ENCODE results near the gene PCDHGB7. TPM values are rescaled to one million over a fixed set of nuclear protein-coding genes. Genes with fewer than 3 reads are reported as not detected.

PCDHGB7 gene
- total RNA-seq, 1 experiment from 2014 or later: 0.54 TPM

DNA sequence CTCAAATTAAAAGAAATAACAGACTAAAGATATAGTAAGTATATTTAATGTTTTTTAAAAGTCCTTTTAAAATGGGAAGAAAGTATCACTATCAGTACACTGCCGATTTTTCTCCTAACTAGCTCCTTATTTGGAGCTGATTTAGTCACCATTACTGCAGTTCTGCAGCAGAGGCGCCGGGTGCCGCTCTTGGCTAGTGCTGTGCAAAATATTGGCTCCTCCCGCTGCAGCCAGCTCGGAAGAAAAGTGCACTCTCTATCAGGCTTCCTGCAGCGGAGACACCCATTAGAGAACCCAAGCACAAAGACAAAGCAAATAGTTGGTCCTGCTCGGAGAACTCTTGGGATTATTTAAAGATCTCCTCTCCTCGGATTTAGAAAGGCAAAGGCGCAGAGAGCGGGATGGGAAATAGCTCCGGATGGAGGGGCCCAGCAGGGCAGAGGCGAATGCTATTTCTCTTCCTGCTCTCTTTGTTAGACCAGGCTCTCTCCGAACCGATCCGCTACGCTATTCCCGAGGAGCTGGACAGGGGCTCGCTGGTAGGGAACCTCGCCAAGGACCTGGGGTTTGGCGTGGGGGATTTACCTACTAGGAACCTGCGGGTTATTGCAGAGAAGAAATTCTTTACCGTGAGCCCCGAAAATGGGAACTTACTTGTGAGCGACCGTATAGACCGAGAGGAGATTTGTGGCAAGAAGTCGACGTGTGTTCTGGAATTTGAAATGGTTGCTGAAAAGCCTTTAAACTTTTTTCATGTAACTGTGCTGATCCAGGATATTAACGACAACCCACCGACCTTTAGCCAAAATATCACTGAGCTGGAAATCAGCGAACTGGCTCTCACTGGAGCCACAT, 47.3 kb upstream of the PCDHGB7 start, which contains the start of gene PCDHGB3:
Gene PCDHGB3 (plus strand): TSS at position 249 of the 855 bp plus-strand sequence. CDS start 153 bp downstream, at position 402.
- Histone ChIP-seq H3K4me1 (ENCODE audit: control insufficient read depth in 1 of 2, insufficient read depth in 2 of 2, low read length in 2 of 2) (no peaks in the 10 kb centered on the region), H3K27me3 (ENCODE audit: insufficient read depth, low read length) (no peaks in the 10 kb centered on the region), H3K36me3 (ENCODE audit: control insufficient read depth in 1 of 2, insufficient read depth in 2 of 2, low read length in 2 of 2) (no peaks in the 10 kb centered on the region), H3K9me2 (ENCODE audit: insufficient read depth) (no peaks in the 10 kb centered on the region), H3K9me3 (ENCODE audit: control insufficient read depth in 1 of 2, insufficient read depth in 1 of 2, low read depth in 1 of 2, low read length in 2 of 2) (peaks cover 0 to 12% of the 10 kb centered on the region in 2 experiments; a peak in 2 of 4 replicates), H3K4me3 (replicated peaks in 1 of 2; ENCODE audit: low read depth in 1 of 2, low read length in 2 of 2) (no peak within 1 kb of the TSS), H4K20me1 (ENCODE audit: insufficient read depth) (no peaks in the 10 kb centered on the region), H2AFZ (ENCODE audit: low read depth, low read length, poor library complexity, severe bottlenecking) (no peak within 1 kb of the TSS), H3K27ac (ENCODE audit: low read depth, low read length) (no peak within 1 kb of the TSS), H3K4me2 (ENCODE audit: low read length) (no peak within 1 kb of the TSS), H3K79me2 (ENCODE audit: insufficient read depth, low read length) (no peaks in the 10 kb centered on the region), H3K9ac (ENCODE audit: low read length) (no peak within 1 kb of the TSS)
- POLR2A ChIA-PET: no interaction called here
- no TSS peak for BruUV-seq (replicated peaks)
- TF ChIP-seq POLR2A (IDR thresholded peaks at IDR 0.05; ENCODE audit: borderline replicate concordance, extremely low read depth, insufficient read depth, insufficient read length): no peak
- 0 out of 2 replicates have a peak, but pooled peaks have one; percentile 10 for TF ChIP-seq RAD21 (IDR thresholded peaks at IDR 0.05; ENCODE audit: low read depth)
- CTCF ChIA-PET: interaction anchor here (1.1 to 1.4 kb wide), 2 partner anchors 188 to 194 kb away, joined by 3 to 6 read pairs; no protein-coding TSS in a partner anchor
- no peak for DNase-seq (ENCODE audit: low read depth, low spot score)
- RAD21 ChIA-PET (ENCODE audit: low non-redundant PET in 1 of 2, low total read pairs in 2 of 2, uncharacterized antibody in 2 of 2, unreplicated experiment in 2 of 2): interaction anchor here in 1 of 2 experiments (0.6 kb wide), 1 partner anchor 266 kb away, joined by 3 read pairs; no protein-coding TSS in a partner anchor
- ATAC-seq: no peak
- intact Hi-C loops (cut with micrococcal nuclease): no loop called here

DNA sequence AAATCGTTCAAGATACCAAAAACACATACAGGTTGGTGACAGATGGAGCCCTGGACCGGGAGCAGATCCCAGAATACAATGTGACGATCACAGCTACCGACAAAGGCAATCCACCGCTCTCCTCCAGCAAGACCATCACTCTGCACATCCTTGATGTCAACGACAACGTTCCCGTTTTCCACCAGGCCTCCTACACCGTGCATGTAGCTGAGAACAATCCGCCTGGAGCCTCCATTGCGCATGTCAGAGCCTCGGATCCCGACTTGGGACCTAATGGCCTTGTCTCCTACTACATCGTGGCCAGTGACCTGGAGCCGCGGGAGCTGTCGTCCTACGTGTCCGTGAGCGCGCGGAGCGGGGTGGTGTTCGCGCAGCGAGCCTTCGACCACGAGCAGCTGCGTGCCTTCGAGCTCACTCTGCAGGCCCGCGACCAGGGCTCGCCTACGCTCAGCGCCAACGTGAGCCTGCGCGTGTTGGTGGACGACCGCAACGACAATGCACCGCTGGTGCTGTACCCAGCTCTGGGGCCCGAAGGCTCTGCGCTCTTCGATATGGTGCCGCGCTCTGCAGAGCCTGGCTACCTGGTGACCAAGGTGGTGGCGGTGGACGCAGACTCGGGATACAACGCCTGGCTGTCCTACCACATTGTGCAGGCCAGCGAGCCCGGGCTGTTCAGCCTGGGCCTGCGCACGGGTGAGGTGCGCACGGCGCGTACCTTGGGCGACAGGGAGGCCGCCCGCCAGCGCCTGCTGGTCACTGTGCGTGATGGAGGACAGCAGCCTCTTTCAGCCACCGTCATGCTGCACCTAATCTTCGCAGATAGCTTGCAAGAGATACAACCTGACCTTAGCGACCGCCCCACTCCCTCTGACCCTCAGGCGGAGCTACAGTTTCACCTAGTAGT, 45.7 kb upstream of the PCDHGB7 start:
- no peak for ATAC-seq
- H3K4me2 ChIP-seq (ENCODE audit: low read length): no peak overlapping the region
- H3K27me3 ChIP-seq (ENCODE audit: insufficient read depth, low read length): no peaks in the 10 kb centered on the region
- no peaks in the 10 kb centered on the region for H3K79me2 ChIP-seq (ENCODE audit: insufficient read depth, low read length)
- no peak for DNase-seq (ENCODE audit: low read depth, low spot score)
- BruUV-seq (replicated peaks): no TSS peak
- no peak for TF ChIP-seq JUND (IDR thresholded peaks at IDR 0.05)
- TF ChIP-seq POLR2AphosphoS5 (IDR thresholded peaks at IDR 0.05; ENCODE audit: low read depth, low read length): no peak
- no peak for TF ChIP-seq EZH2phosphoT487 (IDR thresholded peaks at IDR 0.05; ENCODE audit: borderline replicate concordance)
- no peak for TF ChIP-seq ATF3 (IDR thresholded peaks at IDR 0.05)
- TF ChIP-seq SP1 (IDR thresholded peaks at IDR 0.05; ENCODE audit: low read depth): no peak
- no peak for TF ChIP-seq YY1 (IDR thresholded peaks at IDR 0.05; ENCODE audit: extremely low read depth, insufficient replicate concordance, low read depth, low read length)
- TF ChIP-seq EZH2 (IDR thresholded peaks at IDR 0.05): no peak
- H3K4me1 ChIP-seq (ENCODE audit: control insufficient read depth in 1 of 2, insufficient read depth in 2 of 2, low read length in 2 of 2): no peaks in the 10 kb centered on the region
- H3K9me2 ChIP-seq (ENCODE audit: insufficient read depth): no peaks in the 10 kb centered on the region
- ChIA-PET CTCF (no interaction called here), POLR2A (no interaction called here), RAD21 (ENCODE audit: low non-redundant PET in 1 of 2, low total read pairs in 2 of 2, uncharacterized antibody in 2 of 2, unreplicated experiment in 2 of 2) (no interaction called here)
- no peaks in the 10 kb centered on the region for H3K36me3 ChIP-seq (ENCODE audit: control insufficient read depth in 1 of 2, insufficient read depth in 2 of 2, low read length in 2 of 2)
- no peaks in the 10 kb centered on the region for H4K20me1 ChIP-seq (ENCODE audit: insufficient read depth)
- H2AFZ ChIP-seq (ENCODE audit: low read depth, low read length, poor library complexity, severe bottlenecking): no peak overlapping the region
- H3K9ac ChIP-seq (ENCODE audit: low read length): no peak overlapping the region
- H3K27ac ChIP-seq (ENCODE audit: low read depth, low read length): no peak overlapping the region
- no peak overlapping the region for H3K4me3 ChIP-seq (replicated peaks in 1 of 2; ENCODE audit: low read depth in 1 of 2, low read length in 2 of 2)
- intact Hi-C loops (cut with micrococcal nuclease): no loop called here
- peaks cover 0 to 12% of the 10 kb centered on the region in 2 experiments; a peak in 2 of 4 replicates for H3K9me3 ChIP-seq (ENCODE audit: control insufficient read depth in 1 of 2, insufficient read depth in 1 of 2, low read depth in 1 of 2, low read length in 2 of 2)
